Loucy (cell line): ENCODE results near the gene PYGB.

Source experiments
- H2AFZ ChIP-seq: fragments of 200-600 bp; sonication (generic); 2 replicates; pipeline ENCODE4 v1.6.0; 2016; ENCODE audit warnings: antibody characterized with exemption, mild to moderate bottlenecking, low read length, moderate library complexity
- H3F3A ChIP-seq: fragments of 200-600 bp; 2 replicates; pipeline ENCODE4 v1.6.0; 2016; ENCODE audit warnings: antibody characterized with exemption, low read depth, mild to moderate bottlenecking
- H3K27me3 ChIP-seq: fragments of 200-600 bp; sonication (generic); 2 replicates; pipeline ENCODE4 v1.6.1; 2014; ENCODE audit warnings: low read length, mild to moderate bottlenecking; ENCODE audit not compliant: insufficient read depth, poor library complexity, severe bottlenecking
- H3K36me3 ChIP-seq: fragments of 200-600 bp; sonication (generic); 2 replicates; pipeline ENCODE4 v1.6.1; 2016; ENCODE audit warnings: low read length; ENCODE audit not compliant: insufficient read depth
- H3K4me1 ChIP-seq: fragments of 200-600 bp; sonication (generic); 2 replicates; pipeline ENCODE4 v1.5.1; 2014; ENCODE audit warnings: low read length, mild to moderate bottlenecking; ENCODE audit not compliant: insufficient read depth, poor library complexity, severe bottlenecking
- H3K4me2 ChIP-seq: fragments of 200-600 bp; sonication (generic); 2 replicates; pipeline ENCODE4 v1.6.0; 2014; ENCODE audit warnings: antibody characterized with exemption, low read length, low read depth, mild to moderate bottlenecking; ENCODE audit not compliant: poor library complexity, severe bottlenecking
- H3K4me3 ChIP-seq: fragments of 200-600 bp; sonication (generic); 2 replicates; pipeline ENCODE4 v1.5.1; 2014; ENCODE audit warnings: low read length, mild to moderate bottlenecking, mixed read lengths; ENCODE audit not compliant: poor library complexity, severe bottlenecking
- H3K79me2 ChIP-seq: fragments of 200-600 bp; sonication (generic); 2 replicates; pipeline ENCODE4 v1.6.1; 2014; ENCODE audit warnings: low read length; ENCODE audit not compliant: insufficient read depth
- H3K9ac ChIP-seq: fragments of 200-600 bp; sonication (generic); 2 replicates; pipeline ENCODE4 v1.6.0; 2014; ENCODE audit warnings: mild to moderate bottlenecking, low read depth, low read length, moderate library complexity; ENCODE audit not compliant: poor library complexity, severe bottlenecking
- H3K9me2 ChIP-seq: fragments of 200-600 bp; sonication (generic); replicated peaks from 2 replicates; pipeline ENCODE4 v1.6.1; 2016; ENCODE audit warnings: low read depth, low read length, mixed read lengths
- H3K9me3 ChIP-seq: fragments of 200-600 bp; sonication (generic); 2 replicates; pipeline ENCODE4 v1.6.1; 2014; ENCODE audit warnings: mild to moderate bottlenecking, antibody characterized with exemption, low read length, low read depth; ENCODE audit not compliant: insufficient read depth
- H4K20me1 ChIP-seq: fragments of 200-600 bp; sonication (generic); 2 replicates; pipeline ENCODE4 v1.6.0; 2014; ENCODE audit warnings: antibody characterized with exemption, low read length, mild to moderate bottlenecking; ENCODE audit not compliant: insufficient read depth, poor library complexity, severe bottlenecking
- EZH2phosphoT487 ChIP-seq: fragments of 200-600 bp; IDR thresholded peaks from 2 replicates; pipeline ENCODE4 v1.6.1; 2018; ENCODE audit warnings: antibody characterized with exemption, mild to moderate bottlenecking, moderate library complexity, borderline replicate concordance
- TF ChIP-seq, protein P1 (sequence below): fragments of 200-600 bp; sonication (generic); conservative IDR thresholded peaks from 2 replicates; pipeline ENCODE4 v1.5.1; 2014; ENCODE audit warnings: mild to moderate bottlenecking, antibody characterized with exemption, low read length

Gene PYGB

DNA sequence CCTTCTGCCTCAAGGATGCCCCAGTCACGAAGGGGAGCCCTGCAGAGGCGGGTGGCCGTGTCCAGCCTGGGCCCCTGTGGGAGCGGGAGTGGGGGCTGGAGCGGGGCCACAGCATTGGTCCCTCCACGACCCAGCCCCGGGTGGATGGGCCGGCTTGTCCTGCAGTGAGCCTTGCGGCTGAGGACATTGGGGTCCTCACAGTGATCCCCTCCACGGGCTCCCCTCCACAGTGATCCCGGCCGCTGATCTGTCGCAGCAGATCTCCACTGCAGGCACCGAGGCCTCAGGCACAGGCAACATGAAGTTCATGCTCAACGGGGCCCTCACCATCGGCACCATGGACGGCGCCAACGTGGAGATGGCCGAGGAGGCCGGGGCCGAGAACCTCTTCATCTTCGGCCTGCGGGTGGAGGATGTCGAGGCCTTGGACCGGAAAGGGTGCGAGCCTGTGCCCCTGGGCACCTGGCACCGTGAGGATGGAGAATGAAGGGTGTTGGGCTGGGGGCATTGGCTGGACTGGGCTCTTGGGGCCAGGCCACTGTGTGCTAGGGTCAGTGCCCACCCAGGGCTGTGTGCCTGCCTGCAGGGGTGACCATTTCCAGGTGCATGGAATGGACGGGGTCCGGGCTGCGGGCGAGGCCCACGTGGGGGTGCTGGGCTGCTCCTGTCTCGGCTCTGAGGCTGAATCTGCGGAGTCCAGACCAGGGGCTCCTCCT lies 44.4 kb downstream of the PYGB start:
- no peaks in the 10 kb centered on the region for H4K20me1 ChIP-seq
- H3K4me2 ChIP-seq = no peak overlapping the region
- no peak overlapping the region for H2AFZ ChIP-seq
- TF ChIP-seq EZH2phosphoT487 = no peak
- TF ChIP-seq, protein P1, sequence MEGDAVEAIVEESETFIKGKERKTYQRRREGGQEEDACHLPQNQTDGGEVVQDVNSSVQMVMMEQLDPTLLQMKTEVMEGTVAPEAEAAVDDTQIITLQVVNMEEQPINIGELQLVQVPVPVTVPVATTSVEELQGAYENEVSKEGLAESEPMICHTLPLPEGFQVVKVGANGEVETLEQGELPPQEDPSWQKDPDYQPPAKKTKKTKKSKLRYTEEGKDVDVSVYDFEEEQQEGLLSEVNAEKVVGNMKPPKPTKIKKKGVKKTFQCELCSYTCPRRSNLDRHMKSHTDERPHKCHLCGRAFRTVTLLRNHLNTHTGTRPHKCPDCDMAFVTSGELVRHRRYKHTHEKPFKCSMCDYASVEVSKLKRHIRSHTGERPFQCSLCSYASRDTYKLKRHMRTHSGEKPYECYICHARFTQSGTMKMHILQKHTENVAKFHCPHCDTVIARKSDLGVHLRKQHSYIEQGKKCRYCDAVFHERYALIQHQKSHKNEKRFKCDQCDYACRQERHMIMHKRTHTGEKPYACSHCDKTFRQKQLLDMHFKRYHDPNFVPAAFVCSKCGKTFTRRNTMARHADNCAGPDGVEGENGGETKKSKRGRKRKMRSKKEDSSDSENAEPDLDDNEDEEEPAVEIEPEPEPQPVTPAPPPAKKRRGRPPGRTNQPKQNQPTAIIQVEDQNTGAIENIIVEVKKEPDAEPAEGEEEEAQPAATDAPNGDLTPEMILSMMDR = no peak
- H3K36me3 ChIP-seq = peaks cover 37% of the 10 kb centered on the region; the same call in 1 of the 2 replicates
- no peaks in the 10 kb centered on the region for H3K79me2 ChIP-seq
- H3K4me3 ChIP-seq = no peak overlapping the region
- H3K4me1 ChIP-seq = no peaks in the 10 kb centered on the region
- H3K9me3 ChIP-seq = no peaks in the 10 kb centered on the region
- no peaks in the 10 kb centered on the region for H3K9me2 ChIP-seq
- H3K27me3 ChIP-seq = no peaks in the 10 kb centered on the region
- H3F3A ChIP-seq = no peaks in the 10 kb centered on the region
- H3K9ac ChIP-seq = no peak overlapping the region

DNA sequence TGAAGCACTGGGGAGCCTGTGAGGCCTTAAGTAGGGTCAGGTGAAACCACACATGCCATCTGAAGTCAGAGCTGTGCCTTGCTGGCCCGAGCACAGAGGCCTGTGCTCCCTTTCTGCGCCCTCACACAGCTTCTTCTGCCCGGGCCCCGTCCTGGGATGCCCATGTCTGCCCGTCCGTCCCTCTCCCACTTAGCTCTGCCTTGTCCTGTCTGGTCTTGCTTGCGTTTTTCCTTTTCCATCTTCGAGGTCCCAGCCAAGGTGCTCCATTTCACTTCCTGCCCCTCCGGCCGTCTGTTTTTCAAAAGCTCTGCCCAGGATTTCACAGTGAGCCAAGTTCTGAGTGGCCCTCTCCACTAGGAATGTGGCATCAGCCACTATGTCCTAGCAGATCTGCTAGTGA lies 45.6 kb downstream of the PYGB start:
- H3K79me2 ChIP-seq = no peaks in the 10 kb centered on the region
- H3K9me2 ChIP-seq = no peaks in the 10 kb centered on the region
- TF ChIP-seq, protein P1 = no peak
- no peak for TF ChIP-seq EZH2phosphoT487
- H3F3A ChIP-seq = no peaks in the 10 kb centered on the region
- no peak overlapping the region for H3K9ac ChIP-seq
- no peaks in the 10 kb centered on the region for H3K27me3 ChIP-seq
- peaks cover 28% of the 10 kb centered on the region; the same call in 1 of the 2 replicates for H3K36me3 ChIP-seq
- H3K9me3 ChIP-seq = no peaks in the 10 kb centered on the region
- H3K4me2 ChIP-seq = no peak overlapping the region
- no peaks in the 10 kb centered on the region for H3K4me1 ChIP-seq
- no peak overlapping the region for H3K4me3 ChIP-seq
- H4K20me1 ChIP-seq = no peaks in the 10 kb centered on the region
- H2AFZ ChIP-seq = no peak overlapping the region

DNA sequence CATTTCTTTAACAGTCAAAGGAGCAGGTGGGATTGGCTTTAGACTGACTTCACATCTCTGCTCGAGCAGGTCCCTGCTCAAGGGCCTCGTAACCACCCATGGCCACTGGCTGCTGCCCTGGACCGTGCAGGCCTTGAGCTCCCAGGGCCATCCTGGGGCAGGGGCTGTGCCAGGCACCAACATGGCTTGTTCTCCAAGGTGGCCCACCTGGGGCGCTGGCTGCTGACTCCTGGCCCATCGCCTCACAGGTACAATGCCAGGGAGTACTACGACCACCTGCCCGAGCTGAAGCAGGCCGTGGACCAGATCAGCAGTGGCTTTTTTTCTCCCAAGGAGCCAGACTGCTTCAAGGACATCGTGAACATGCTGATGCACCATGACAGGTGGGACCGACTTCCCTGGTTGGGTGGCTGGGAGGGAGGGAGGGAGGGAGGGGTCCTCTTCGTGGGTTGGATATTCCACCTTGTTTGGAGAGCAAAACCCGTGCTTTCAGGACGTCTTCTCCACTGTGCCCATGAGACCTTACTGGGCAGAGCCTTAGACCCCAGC lies 46.1 kb downstream of the PYGB start:
- Histone ChIP-seq H3K9ac (no peak overlapping the region), H3F3A (no peaks in the 10 kb centered on the region), H3K36me3 (peaks cover 25% of the 10 kb centered on the region; the same call in 1 of the 2 replicates), H3K27me3 (no peaks in the 10 kb centered on the region), H3K79me2 (no peaks in the 10 kb centered on the region), H3K4me3 (no peak overlapping the region), H4K20me1 (no peaks in the 10 kb centered on the region), H3K4me1 (no peaks in the 10 kb centered on the region), H3K4me2 (no peak overlapping the region), H3K9me3 (no peaks in the 10 kb centered on the region), H2AFZ (no peak overlapping the region), H3K9me2 (no peaks in the 10 kb centered on the region)
- no peak for TF ChIP-seq EZH2phosphoT487
- TF ChIP-seq, protein P1 = no peak
